ENCODE measurements around the gene FITM2.

DNA sequence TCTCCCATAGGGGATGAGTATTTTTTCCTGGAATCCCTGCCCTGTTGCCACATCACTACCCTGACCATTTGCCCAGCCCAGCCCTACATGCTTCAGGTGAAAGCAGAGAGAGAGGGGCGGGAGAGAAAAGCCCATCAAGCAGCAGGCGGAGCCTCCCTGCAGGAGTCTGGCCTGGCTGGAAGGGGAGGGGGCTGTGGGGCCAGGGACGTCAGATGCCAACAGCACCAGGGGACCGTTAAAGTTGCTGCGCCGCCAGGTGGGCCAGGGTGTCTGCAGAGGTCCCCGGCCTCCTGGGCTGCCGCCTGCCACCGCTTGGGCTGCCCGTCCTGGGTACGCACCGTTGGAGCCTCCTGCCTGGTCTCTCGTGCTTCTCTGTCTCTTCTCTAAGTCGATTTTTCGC is 25.1 kb upstream of the FITM2 start:
- TF ChIP-seq, protein P1, sequence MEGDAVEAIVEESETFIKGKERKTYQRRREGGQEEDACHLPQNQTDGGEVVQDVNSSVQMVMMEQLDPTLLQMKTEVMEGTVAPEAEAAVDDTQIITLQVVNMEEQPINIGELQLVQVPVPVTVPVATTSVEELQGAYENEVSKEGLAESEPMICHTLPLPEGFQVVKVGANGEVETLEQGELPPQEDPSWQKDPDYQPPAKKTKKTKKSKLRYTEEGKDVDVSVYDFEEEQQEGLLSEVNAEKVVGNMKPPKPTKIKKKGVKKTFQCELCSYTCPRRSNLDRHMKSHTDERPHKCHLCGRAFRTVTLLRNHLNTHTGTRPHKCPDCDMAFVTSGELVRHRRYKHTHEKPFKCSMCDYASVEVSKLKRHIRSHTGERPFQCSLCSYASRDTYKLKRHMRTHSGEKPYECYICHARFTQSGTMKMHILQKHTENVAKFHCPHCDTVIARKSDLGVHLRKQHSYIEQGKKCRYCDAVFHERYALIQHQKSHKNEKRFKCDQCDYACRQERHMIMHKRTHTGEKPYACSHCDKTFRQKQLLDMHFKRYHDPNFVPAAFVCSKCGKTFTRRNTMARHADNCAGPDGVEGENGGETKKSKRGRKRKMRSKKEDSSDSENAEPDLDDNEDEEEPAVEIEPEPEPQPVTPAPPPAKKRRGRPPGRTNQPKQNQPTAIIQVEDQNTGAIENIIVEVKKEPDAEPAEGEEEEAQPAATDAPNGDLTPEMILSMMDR (IDR thresholded peaks at IDR 0.05 in 4 of 5, conservative IDR thresholded peaks at IDR 0.05 in 1 of 5), result no peak
- no peak for TF ChIP-seq POLR2A (IDR thresholded peaks at IDR 0.05)
